Measurements from ENCODE around the gene MUS81. TPM values are rescaled to one million over a fixed set of nuclear protein-coding genes. Genes with fewer than 3 reads are reported as not detected.

MUS81 gene
- total and polyA plus RNA-seq, 9 of the 15 experiments (the other 6 are each of a cell fraction or from before 2014, with no cell fraction given) = 13.4 to 118 (median 53.7) TPM

DNA sequence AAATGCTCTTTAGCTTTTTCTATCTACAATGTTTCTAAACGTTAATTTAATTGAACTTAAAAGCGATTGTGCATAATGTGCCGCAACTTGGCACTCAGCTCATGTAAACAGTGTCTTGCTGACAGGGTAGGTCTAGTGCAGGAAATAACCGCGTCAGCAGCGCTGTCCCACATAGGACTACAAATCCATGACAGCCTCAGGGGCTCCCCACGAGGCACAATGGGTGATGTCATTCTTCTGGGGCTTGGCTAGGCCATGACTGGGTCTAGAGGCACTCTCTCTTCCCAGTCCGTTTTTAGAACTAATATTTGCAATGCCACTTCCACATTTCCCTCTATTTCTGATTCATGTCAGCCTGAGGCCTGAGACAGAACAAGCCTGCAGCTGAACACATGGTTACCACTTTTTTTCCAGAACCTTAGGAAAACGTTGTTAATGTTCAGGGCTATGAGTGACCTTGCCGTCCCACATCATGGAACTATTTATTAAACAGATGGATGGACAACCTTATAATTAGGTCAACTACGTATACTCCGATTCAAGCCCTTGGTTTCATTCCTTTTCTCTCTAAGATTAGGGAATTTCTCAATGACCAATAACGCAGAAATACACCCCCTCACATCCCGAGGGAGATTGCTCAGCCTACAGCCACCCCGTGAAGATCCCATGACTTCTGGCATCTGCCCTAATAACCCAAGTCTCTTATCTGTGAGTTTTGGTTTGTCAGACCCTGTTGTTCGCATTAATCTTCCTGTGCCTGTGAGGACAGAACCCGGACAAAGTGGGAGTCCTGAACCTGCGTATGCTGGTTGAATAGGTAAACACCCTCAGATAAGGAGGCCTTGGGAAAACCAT, 45.9 kb upstream of the MUS81 start (continued):
- TF ChIP-seq TSHZ1 (CRISPR knock-in tag; IDR thresholded peaks at IDR 0.05) (no peak), RAD51 (IDR thresholded peaks at IDR 0.05; ENCODE audit: borderline replicate concordance, low read depth) (no peak)
- TF ChIP-seq, protein P1, sequence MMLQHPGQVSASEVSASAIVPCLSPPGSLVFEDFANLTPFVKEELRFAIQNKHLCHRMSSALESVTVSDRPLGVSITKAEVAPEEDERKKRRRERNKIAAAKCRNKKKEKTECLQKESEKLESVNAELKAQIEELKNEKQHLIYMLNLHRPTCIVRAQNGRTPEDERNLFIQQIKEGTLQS (IDR thresholded peaks at IDR 0.05) = peak; percentile 63
- TF ChIP-seq, protein P1 (CRISPR knock-in tag; conservative IDR thresholded peaks at IDR 0.05) = no peak
- TF ChIP-seq, protein P2, sequence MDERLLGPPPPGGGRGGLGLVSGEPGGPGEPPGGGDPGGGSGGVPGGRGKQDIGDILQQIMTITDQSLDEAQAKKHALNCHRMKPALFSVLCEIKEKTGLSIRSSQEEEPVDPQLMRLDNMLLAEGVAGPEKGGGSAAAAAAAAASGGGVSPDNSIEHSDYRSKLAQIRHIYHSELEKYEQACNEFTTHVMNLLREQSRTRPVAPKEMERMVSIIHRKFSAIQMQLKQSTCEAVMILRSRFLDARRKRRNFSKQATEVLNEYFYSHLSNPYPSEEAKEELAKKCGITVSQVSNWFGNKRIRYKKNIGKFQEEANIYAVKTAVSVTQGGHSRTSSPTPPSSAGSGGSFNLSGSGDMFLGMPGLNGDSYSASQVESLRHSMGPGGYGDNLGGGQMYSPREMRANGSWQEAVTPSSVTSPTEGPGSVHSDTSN (CRISPR knock-in tag; IDR thresholded peaks at IDR 0.05; ENCODE audit: low read depth) = no peak
- TF ChIP-seq, protein P2 (tag; conservative IDR thresholded peaks at IDR 0.05; ENCODE audit: low read depth) = peak; percentile 58
